Prostate gland (tissue), 2 donors: ENCODE data around the gene DCUN1D1.

ENCODE experiments used
- POLR2A ChIP-seq: fragments of 450-650 bp; IDR thresholded peaks from one replicate; pipeline ENCODE4 v1.6.1; 2016; ENCODE audit warnings: antibody characterized with exemption, mild to moderate bottlenecking
- POLR2AphosphoS5 ChIP-seq: sonication (generic); formaldehyde crosslinking; IDR thresholded peaks from one replicate; pipeline ENCODE4 v1.6.1; 2017; ENCODE audit warnings: antibody characterized with exemption
- TF ChIP-seq, protein P1 (sequence below), 4 experiments: fragments of 200-600 bp in 2 of 4; fragments of 450-650 bp in 2 of 4; sonication (generic) in 2 of 4; IDR thresholded peaks; 1 replicate in 3 of 4; 2 replicates in 1 of 4; pipeline ENCODE4 v1.5.1; 2016 to 2019; ENCODE audit warnings: antibody characterized with exemption in 4 of 4, mild to moderate bottlenecking in 2 of 4, moderate library complexity in 2 of 4

DNA sequence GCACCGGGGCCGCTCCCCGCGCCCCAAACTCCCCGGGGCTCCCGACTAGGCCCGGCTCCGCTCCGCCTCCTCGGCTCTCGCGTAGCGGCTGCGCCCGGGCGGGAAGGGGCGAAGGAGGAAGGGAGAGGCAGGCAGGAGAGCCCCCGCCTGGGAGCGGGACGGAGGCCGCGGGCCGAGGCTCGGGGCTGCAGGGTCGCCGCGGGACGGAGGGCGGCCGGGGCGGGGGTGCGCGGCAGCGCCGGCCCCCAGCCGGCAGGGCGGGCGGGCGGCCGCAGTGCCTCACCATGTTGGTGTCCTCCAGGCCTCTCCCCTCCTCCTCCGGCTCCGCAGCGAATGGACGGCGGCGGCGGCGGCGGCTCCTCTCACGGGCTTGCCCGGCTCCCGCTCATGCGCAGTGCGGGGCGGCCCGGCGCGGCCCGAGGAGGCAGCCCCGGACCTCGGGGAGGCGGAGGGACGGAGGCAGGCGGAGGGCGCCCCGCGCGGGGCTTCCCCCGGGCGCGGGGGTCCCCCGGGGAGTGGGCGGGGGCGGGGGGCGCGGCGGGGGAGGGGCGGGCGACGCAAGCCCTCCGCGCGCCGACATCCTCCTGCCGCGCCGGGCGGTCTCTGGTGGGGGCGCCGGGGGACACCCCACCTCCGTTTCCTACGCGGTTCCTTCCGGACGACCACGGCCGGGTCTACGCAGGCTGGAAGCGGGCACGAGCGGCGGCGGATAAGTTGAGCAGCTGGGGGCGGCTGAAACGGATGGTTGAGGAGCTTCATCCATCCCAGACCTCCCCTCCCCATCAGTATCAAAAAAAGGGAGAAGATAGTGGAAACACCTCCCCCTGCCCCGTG, at the start of gene DCUN1D1:
- TF ChIP-seq, protein P1, sequence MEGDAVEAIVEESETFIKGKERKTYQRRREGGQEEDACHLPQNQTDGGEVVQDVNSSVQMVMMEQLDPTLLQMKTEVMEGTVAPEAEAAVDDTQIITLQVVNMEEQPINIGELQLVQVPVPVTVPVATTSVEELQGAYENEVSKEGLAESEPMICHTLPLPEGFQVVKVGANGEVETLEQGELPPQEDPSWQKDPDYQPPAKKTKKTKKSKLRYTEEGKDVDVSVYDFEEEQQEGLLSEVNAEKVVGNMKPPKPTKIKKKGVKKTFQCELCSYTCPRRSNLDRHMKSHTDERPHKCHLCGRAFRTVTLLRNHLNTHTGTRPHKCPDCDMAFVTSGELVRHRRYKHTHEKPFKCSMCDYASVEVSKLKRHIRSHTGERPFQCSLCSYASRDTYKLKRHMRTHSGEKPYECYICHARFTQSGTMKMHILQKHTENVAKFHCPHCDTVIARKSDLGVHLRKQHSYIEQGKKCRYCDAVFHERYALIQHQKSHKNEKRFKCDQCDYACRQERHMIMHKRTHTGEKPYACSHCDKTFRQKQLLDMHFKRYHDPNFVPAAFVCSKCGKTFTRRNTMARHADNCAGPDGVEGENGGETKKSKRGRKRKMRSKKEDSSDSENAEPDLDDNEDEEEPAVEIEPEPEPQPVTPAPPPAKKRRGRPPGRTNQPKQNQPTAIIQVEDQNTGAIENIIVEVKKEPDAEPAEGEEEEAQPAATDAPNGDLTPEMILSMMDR (IDR thresholded peaks at IDR 0.05), result no peak
- TF ChIP-seq POLR2A (peak; percentile 61), POLR2AphosphoS5 (peak; percentile 10)
